Measurements from ENCODE around the gene OR7G2. TPM values are rescaled to one million over a fixed set of nuclear protein-coding genes. Genes with fewer than 3 reads are reported as not detected.

Gene OR7G2
- total and polyA plus RNA-seq, 8 donors = 0.06 to 0.13 (median 0.08) TPM; not detected in 4

GRCh38 chr19:9139609-9140158 is 32.4 kb upstream of the OR7G2 start:
- peak in 1 of 4 donors; percentile 1 for DNase-seq
- peak overlapping the region; percentile 90 to 95 for H3K4me3 ChIP-seq
- no peak for TF ChIP-seq CTCF (IDR thresholded peaks at IDR 0.05)
- ATAC-seq = no peak
- intact Hi-C loops (cut with DNase I) = no loop called here
- H3K27ac ChIP-seq = peak overlapping the region in 1 of 2 donors; percentile 87
- H3K36me3 ChIP-seq = peaks cover 0 to 6% of the 10 kb centered on the region in 2 donors
- peaks cover 12 to 31% of the 10 kb centered on the region in 2 donors for H3K4me1 ChIP-seq
- H3K27me3 ChIP-seq = peaks cover 0 to 5% of the 10 kb centered on the region in 2 donors
- H3K9me3 ChIP-seq = peaks cover 0 to 12% of the 10 kb centered on the region in 2 donors

GRCh38 chr19:9132422-9132821 is 25.1 kb upstream of the OR7G2 start:
- peaks cover 0 to 22% of the 10 kb centered on the region in 2 donors for H3K27me3 ChIP-seq
- no peak overlapping the region for H3K27ac ChIP-seq
- no peaks in the 10 kb centered on the region for H3K36me3 ChIP-seq
- H3K4me3 ChIP-seq = no peak overlapping the region
- intact Hi-C loops (cut with DNase I) = no loop called here
- TF ChIP-seq CTCF (IDR thresholded peaks at IDR 0.05) = no peak
- peaks cover 0 to 12% of the 10 kb centered on the region in 2 donors for H3K4me1 ChIP-seq
- DNase-seq (no peak), ATAC-seq (no peak)
- no peaks in the 10 kb centered on the region for H3K9me3 ChIP-seq

- Histone ChIP-seq H3K27me3 (peaks cover 0 to 28% of the 10 kb centered on the region in 2 donors), H3K9me3 (no peaks in the 10 kb centered on the region), H3K36me3 (no peaks in the 10 kb centered on the region), H3K4me1 (peaks cover 0 to 7% of the 10 kb centered on the region in 2 donors), H3K27ac (no peak overlapping the region), H3K4me3 (no peak overlapping the region)
- intact Hi-C loops (cut with DNase I) = no loop called here
- DNase-seq (no peak), ATAC-seq (no peak)
- TF ChIP-seq CTCF (IDR thresholded peaks at IDR 0.05) = no peak
Observed at GRCh38 chr19:9130965-9131364, 23.7 kb upstream of the OR7G2 start.

GRCh38 chr19:9128171-9128570 is 20.9 kb upstream of the OR7G2 start:
- intact Hi-C loops (cut with DNase I) = no loop called here
- Histone ChIP-seq H3K27me3 (peaks cover 0 to 26% of the 10 kb centered on the region in 2 donors), H3K9me3 (no peaks in the 10 kb centered on the region), H3K36me3 (no peaks in the 10 kb centered on the region), H3K27ac (no peak overlapping the region), H3K4me1 (peaks cover 0 to 4% of the 10 kb centered on the region in 2 donors), H3K4me3 (no peak overlapping the region)
- no peak for ATAC-seq
- TF ChIP-seq CTCF (IDR thresholded peaks at IDR 0.05) = no peak
- no peak for DNase-seq

GRCh38 chr19:9126900-9127405 is 19.7 kb upstream of the OR7G2 start, which contains the start of gene OR7G3:
OR7G3 (minus strand) TSS chr19:9126950; CDS start chr19:9126950, 0 bp downstream.
- DNase-seq (no peak), ATAC-seq (no peak)
- Histone ChIP-seq H3K36me3 (no peaks in the 10 kb centered on the region), H3K4me3 (no peak within 1 kb of the TSS), H3K27me3 (peaks cover 0 to 26% of the 10 kb centered on the region in 2 donors), H3K27ac (no peak within 1 kb of the TSS), H3K4me1 (peaks cover 0 to 4% of the 10 kb centered on the region in 2 donors), H3K9me3 (no peaks in the 10 kb centered on the region)
- no peak for TF ChIP-seq CTCF (IDR thresholded peaks at IDR 0.05)
- intact Hi-C loops (cut with DNase I) = no loop called here
